NCI-H226 (cell line): ENCODE data around the gene IQSEC1.

Source experiments
- DNase-seq: peaks from one replicate; pipeline ENCODE4 v3.0.0-alpha.2; 2015

IQSEC1 gene

GRCh38 chr3:12947504-12948369, 125.5 kb downstream of the IQSEC1 start:
- DNase-seq = peak; percentile 45

- no peak for DNase-seq
These were observed 126.4 kb downstream of the IQSEC1 start for GRCh38 chr3:12946649-12947316.

GRCh38 chr3:12946251-12946648, 127.0 kb downstream of the IQSEC1 start:
- DNase-seq = no peak

GRCh38 chr3:12944849-12945248, 128.4 kb downstream of the IQSEC1 start:
- no peak for DNase-seq

- DNase-seq = no peak
These were observed 128.8 kb downstream of the IQSEC1 start for GRCh38 chr3:12944413-12944812.

- DNase-seq = no peak
These were observed 129.9 kb downstream of the IQSEC1 start for GRCh38 chr3:12943124-12944021.

- no peak for DNase-seq
These were observed 131.7 kb downstream of the IQSEC1 start for GRCh38 chr3:12941495-12942023.

- no peak for DNase-seq
These were observed 132.4 kb downstream of the IQSEC1 start for GRCh38 chr3:12940854-12941253.

- no peak for DNase-seq
These were observed 134.1 kb downstream of the IQSEC1 start for GRCh38 chr3:12939137-12939536.

GRCh38 chr3:12938258-12938711, 134.9 kb downstream of the IQSEC1 start:
- no peak for DNase-seq

- no peak for DNase-seq
These were observed 137.1 kb downstream of the IQSEC1 start for GRCh38 chr3:12935861-12936830.

- DNase-seq = no peak
These were observed 138.0 kb downstream of the IQSEC1 start for GRCh38 chr3:12935023-12935860.

- no peak for DNase-seq
These were observed 138.8 kb downstream of the IQSEC1 start for GRCh38 chr3:12934431-12934830.

GRCh38 chr3:12933901-12934300, 139.3 kb downstream of the IQSEC1 start:
- no peak for DNase-seq

GRCh38 chr3:12932754-12933153, 140.5 kb downstream of the IQSEC1 start:
- DNase-seq = no peak

- DNase-seq = no peak
These were observed 140.9 kb downstream of the IQSEC1 start for GRCh38 chr3:12932347-12932746.

GRCh38 chr3:12931273-12931905, 141.8 kb downstream of the IQSEC1 start:
- DNase-seq = no peak

GRCh38 chr3:12929801-12930200, 143.4 kb downstream of the IQSEC1 start:
- DNase-seq = no peak

- no peak for DNase-seq
These were observed 146.6 kb downstream of the IQSEC1 start for GRCh38 chr3:12926660-12927059.

GRCh38 chr3:12925648-12926047, 147.6 kb downstream of the IQSEC1 start:
- DNase-seq = no peak
